ENCODE data around the gene INAVA.

Gene INAVA

DNA sequence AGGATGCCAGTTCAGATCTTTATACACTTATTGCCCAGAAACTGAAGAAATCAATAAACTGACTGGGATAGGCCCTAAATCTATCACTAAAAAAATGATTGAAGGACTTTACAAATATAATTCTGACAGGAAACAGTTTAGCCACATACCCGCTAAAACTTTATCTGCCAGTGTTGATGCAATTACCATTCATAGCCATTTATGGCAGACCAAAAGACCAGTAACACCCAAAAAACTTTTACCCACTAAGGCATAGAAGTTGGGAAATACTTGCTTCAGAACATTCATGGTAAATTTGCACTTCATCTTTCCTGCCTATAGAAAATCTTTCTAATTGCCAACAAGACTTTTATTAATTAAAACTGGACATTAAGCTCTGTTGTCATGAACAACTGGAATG, 36.9 kb upstream of the INAVA start:
- TF ChIP-seq, protein P1, sequence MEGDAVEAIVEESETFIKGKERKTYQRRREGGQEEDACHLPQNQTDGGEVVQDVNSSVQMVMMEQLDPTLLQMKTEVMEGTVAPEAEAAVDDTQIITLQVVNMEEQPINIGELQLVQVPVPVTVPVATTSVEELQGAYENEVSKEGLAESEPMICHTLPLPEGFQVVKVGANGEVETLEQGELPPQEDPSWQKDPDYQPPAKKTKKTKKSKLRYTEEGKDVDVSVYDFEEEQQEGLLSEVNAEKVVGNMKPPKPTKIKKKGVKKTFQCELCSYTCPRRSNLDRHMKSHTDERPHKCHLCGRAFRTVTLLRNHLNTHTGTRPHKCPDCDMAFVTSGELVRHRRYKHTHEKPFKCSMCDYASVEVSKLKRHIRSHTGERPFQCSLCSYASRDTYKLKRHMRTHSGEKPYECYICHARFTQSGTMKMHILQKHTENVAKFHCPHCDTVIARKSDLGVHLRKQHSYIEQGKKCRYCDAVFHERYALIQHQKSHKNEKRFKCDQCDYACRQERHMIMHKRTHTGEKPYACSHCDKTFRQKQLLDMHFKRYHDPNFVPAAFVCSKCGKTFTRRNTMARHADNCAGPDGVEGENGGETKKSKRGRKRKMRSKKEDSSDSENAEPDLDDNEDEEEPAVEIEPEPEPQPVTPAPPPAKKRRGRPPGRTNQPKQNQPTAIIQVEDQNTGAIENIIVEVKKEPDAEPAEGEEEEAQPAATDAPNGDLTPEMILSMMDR (IDR thresholded peaks at IDR 0.05; ENCODE audit: borderline replicate concordance, control extremely low read depth, extremely low read depth, insufficient read depth, missing control alignments) = no peak
- in situ Hi-C loops (cut with MboI; ENCODE audit: low sequenced_read_pairs, unreplicated experiment) = no loop called here
- DNase-seq (ENCODE audit: low spot score) = no peak

DNA sequence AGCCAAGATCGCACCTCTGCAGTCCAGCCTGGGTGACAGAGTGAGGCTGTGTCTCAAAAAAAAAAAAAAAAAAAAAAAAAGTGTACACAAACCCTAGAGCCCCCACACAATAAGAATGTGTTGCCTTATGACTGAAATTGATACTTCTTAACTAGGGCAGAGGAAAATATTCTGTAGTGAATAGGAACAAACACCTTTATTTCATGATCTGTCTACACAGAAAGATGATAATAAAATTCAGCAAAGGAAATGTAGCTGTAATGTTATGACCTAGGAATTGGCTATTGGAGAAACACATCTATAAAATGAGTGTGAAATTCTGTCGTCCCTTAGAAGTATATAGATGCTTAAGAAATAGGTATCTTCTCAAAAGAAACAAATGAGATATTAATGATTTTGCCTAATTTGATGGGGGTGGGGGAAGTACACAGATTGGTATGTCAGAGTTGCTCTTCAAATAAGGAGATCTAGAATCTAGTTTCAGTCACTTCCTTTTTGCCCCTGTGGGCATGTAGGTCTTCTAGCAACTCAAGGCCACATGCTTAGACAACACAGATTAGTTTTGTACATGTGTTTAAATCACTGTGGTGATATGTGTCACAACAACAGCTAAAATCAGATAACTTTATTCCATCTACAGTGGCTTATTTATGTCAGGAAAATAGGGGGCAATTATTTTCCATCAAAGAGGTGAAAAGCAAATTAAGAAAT, 32.6 kb upstream of the INAVA start:
- DNase-seq (ENCODE audit: low spot score) = peak; percentile 50
- TF ChIP-seq, protein P1 (IDR thresholded peaks at IDR 0.05; ENCODE audit: borderline replicate concordance, control extremely low read depth, extremely low read depth, insufficient read depth, missing control alignments) = no peak
- in situ Hi-C loops (cut with MboI; ENCODE audit: low sequenced_read_pairs, unreplicated experiment) = no loop called here

DNA sequence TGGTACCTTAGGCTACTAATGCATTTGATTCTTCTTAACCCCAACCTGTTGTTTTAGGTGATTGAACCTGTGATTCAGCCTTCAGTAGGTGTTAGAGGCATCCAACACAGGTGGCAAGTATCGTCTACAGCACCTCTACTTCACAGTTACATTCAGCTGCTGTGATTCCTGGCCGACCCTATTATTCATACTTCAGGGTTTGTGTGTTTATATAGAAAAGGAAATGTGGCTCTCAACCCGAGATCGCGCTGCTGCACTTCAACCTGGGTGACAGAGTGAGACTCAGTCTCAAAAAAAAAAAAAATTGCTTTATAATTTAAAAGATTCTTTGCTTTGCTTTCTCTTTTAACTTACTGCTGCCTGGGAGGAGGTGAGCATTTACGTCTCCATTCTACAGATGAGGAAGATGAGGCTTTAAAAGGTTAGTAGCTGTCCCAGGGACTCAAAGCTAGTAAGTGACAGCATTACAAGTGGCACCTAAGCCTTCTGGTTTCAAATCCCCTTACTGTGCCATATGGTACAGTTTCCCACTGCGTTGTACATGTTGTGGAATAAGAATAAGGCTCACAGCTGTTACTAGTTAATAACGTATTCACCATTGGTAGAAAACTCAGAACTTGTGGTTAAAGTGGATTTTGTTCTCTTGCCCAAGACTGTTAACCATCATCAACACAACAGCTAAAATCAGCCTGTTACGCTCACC, 31.8 kb upstream of the INAVA start:
- in situ Hi-C loops (cut with MboI; ENCODE audit: low sequenced_read_pairs, unreplicated experiment) = no loop called here
- TF ChIP-seq, protein P1 (IDR thresholded peaks at IDR 0.05; ENCODE audit: borderline replicate concordance, control extremely low read depth, extremely low read depth, insufficient read depth, missing control alignments) = no peak
- no peak for DNase-seq (ENCODE audit: low spot score)

GRCh38 chr1:200866116-200866515, 28.6 kb upstream of the INAVA start:
- TF ChIP-seq, protein P1 (IDR thresholded peaks at IDR 0.05; ENCODE audit: borderline replicate concordance, control extremely low read depth, extremely low read depth, insufficient read depth, missing control alignments) = no peak
- no peak for DNase-seq (ENCODE audit: low spot score)
- in situ Hi-C loops (cut with MboI; ENCODE audit: low sequenced_read_pairs, unreplicated experiment) = no loop called here

- TF ChIP-seq, protein P1 (IDR thresholded peaks at IDR 0.05; ENCODE audit: borderline replicate concordance, control extremely low read depth, extremely low read depth, insufficient read depth, missing control alignments) = no peak
- peak; percentile 81 for DNase-seq (ENCODE audit: low spot score)
- in situ Hi-C loops (cut with MboI; ENCODE audit: low sequenced_read_pairs, unreplicated experiment) = no loop called here
These were observed 28.2 kb upstream of the INAVA start for GRCh38 chr1:200866521-200866920.

DNA sequence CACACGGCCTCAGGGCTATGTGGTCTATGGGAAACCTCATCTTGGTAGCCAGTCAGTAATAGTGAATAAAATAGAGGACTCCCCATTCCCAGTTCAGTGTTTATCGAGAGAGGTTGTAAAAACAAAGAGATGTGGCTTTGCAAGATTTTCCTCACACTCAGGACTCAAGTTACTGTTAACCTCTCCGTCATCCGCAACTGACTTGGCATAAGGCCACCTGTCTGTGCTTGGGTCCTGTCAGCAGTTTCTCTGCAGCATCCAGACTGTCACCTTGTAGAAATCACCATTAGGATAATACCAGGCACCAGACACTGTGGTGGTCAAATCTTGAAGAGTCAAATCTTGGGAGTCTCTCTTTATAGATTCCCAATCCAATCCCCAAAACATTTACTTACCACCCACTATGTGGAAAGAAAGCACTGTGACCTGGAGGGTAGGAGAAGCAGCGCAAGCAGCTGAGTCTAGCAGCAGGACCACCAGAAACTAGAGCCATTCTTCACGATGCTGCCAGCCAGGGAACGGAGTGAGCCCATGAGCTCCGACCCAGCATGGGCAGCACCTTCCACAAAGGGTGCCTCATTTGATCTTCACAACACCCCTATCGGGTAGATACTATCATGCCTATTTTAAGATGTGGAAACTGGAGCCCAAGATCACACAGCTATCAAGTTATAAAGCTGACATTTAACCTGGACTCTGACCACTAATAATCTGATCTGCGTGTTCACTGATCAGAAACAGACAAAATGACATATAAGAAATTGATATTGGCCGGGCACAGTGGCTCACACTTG, 27.5 kb upstream of the INAVA start:
- DNase-seq (ENCODE audit: low spot score) = no peak
- in situ Hi-C loops (cut with MboI; ENCODE audit: low sequenced_read_pairs, unreplicated experiment) = no loop called here
- TF ChIP-seq, protein P1 (IDR thresholded peaks at IDR 0.05; ENCODE audit: borderline replicate concordance, control extremely low read depth, extremely low read depth, insufficient read depth, missing control alignments) = no peak
